ENCODE data around the gene NEURL2. TPM values are rescaled to one million over a fixed set of nuclear protein-coding genes. Genes with fewer than 3 reads are reported as not detected.
A peak's percentile ranks its signal among the peaks of the same experiment; 100 is the strongest.

NEURL2 gene
- total and polyA plus RNA-seq, 2 experiments from 2014 or later: 4.6 to 10.9 TPM

DNA sequence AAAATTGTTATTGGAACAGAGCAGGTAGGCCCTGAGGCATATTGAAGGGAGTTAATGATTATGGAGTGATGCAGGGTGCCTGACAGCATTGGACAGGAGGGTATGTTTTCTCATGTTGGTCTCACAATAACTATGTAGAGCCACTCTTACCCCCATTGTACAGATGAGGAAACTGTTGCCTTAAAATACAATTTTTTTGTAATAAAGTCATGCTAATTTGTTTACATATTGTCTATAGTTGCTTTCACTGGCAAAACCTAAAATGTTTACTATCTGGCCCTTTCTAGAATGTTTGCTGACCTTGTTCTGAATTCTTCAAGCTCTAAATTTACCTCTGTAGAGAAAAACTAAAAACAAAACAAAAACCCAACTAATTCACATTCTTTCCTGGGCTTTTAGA is 39.5 kb downstream of the NEURL2 start:
- Mint-ChIP-seq H3K9me3 (no peaks in the 10 kb centered on the region), H3K27me3 (ENCODE audit: insufficient read depth, low read depth, poor library complexity) (peaks cover 12% of the 10 kb centered on the region), H3K36me3 (ENCODE audit: low read depth) (peaks cover 32% of the 10 kb centered on the region), H3K27ac (no peak overlapping the region), H3K4me1 (peaks cover 41% of the 10 kb centered on the region), H3K4me3 (no peak overlapping the region)
- Histone ChIP-seq H4K20me1 (replicated peaks; ENCODE audit: insufficient read depth) (no peaks in the 10 kb centered on the region), H3K27me3 (ENCODE audit: insufficient read depth) (no peaks in the 10 kb centered on the region), H3F3A (replicated peaks; ENCODE audit: low read depth) (no peaks in the 10 kb centered on the region; the same call in 1 of the 2 replicates), H2AFZ (no peak overlapping the region), H3K9me2 (ENCODE audit: insufficient read depth) (no peaks in the 10 kb centered on the region), H3K79me2 (replicated peaks; ENCODE audit: insufficient read depth) (peaks cover 32% of the 10 kb centered on the region), H3K4me1 (ENCODE audit: insufficient read depth) (peaks cover 35% of the 10 kb centered on the region), H3K4me3 (no peak overlapping the region), H3K36me3 (ENCODE audit: insufficient read depth) (peaks cover 6% of the 10 kb centered on the region; the same call in 1 of the 2 replicates), H3K27ac (ENCODE audit: low read depth) (peak overlapping the region; percentile 75; the same call in 1 of the 2 replicates), H3K4me2 (peak overlapping the region; percentile 40; the same call in 1 of the 2 replicates)
- ATAC-seq: no peak
- no peak for DNase-seq (ENCODE audit: low spot score)
- TF ChIP-seq, protein P1, sequence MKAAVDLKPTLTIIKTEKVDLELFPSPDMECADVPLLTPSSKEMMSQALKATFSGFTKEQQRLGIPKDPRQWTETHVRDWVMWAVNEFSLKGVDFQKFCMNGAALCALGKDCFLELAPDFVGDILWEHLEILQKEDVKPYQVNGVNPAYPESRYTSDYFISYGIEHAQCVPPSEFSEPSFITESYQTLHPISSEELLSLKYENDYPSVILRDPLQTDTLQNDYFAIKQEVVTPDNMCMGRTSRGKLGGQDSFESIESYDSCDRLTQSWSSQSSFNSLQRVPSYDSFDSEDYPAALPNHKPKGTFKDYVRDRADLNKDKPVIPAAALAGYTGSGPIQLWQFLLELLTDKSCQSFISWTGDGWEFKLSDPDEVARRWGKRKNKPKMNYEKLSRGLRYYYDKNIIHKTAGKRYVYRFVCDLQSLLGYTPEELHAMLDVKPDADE (IDR thresholded peaks at IDR 0.05): no peak

DNA sequence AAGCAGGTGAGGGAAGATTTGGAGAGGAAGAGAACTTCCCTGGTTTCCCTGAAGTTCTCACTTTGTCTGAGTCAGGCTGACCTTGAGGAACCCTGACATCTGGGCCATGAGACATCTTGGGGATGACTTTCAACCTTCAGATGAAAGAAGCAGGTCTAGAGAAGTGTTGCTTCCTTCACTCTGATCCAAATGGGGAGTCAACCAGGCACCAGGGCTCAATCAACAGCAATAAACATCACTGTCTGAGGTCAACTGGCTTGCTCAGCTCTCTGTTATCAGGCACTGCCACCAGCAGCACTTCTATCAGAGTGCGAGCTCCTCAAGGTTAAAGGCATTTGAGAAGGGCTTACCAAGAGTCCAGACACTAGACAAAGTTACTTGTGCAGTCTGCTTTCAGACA is 40.1 kb downstream of the NEURL2 start:
- Histone ChIP-seq H2AFZ (no peak overlapping the region), H3K4me2 (no peak overlapping the region), H3K4me3 (no peak overlapping the region), H3K27ac (ENCODE audit: low read depth) (no peak overlapping the region), H3K4me1 (ENCODE audit: insufficient read depth) (peaks cover 32% of the 10 kb centered on the region), H3K27me3 (ENCODE audit: insufficient read depth) (no peaks in the 10 kb centered on the region), H3K36me3 (ENCODE audit: insufficient read depth) (peaks cover 10% of the 10 kb centered on the region; the same call in 1 of the 2 replicates), H3F3A (replicated peaks; ENCODE audit: low read depth) (no peaks in the 10 kb centered on the region; the same call in 1 of the 2 replicates), H3K79me2 (replicated peaks; ENCODE audit: insufficient read depth) (peaks cover 26% of the 10 kb centered on the region), H3K9me2 (ENCODE audit: insufficient read depth) (no peaks in the 10 kb centered on the region), H4K20me1 (replicated peaks; ENCODE audit: insufficient read depth) (no peaks in the 10 kb centered on the region)
- ATAC-seq (no peak), DNase-seq (ENCODE audit: low spot score) (no peak)
- H3K4me3 Mint-ChIP-seq: no peak overlapping the region
- peaks cover 38% of the 10 kb centered on the region for H3K4me1 Mint-ChIP-seq
- peaks cover 36% of the 10 kb centered on the region for H3K36me3 Mint-ChIP-seq (ENCODE audit: low read depth)
- no peaks in the 10 kb centered on the region for H3K9me3 Mint-ChIP-seq
- H3K27ac Mint-ChIP-seq: no peak overlapping the region; the same call in 1 of the 2 replicates
- H3K27me3 Mint-ChIP-seq (ENCODE audit: insufficient read depth, low read depth, poor library complexity): peaks cover 12% of the 10 kb centered on the region
- TF ChIP-seq EZH2phosphoT487 (IDR thresholded peaks at IDR 0.05; ENCODE audit: unreplicated experiment) (no peak), STAT1 (IDR thresholded peaks at IDR 0.05; ENCODE audit: unreplicated experiment) (no peak), POLR2AphosphoS5 (IDR thresholded peaks at IDR 0.05; ENCODE audit: low read depth) (no peak), ZNF114 (CRISPR knock-in tag; IDR thresholded peaks at IDR 0.05) (no peak), EZH2 (IDR thresholded peaks at IDR 0.05; ENCODE audit: low read depth, unreplicated experiment) (no peak), ZNF331 (CRISPR knock-in tag; IDR thresholded peaks at IDR 0.05; ENCODE audit: low read depth) (no peak), NANOG (IDR thresholded peaks at IDR 0.05; ENCODE audit: borderline replicate concordance) (no peak), CREB1 (CRISPR knock-in tag; IDR thresholded peaks at IDR 0.05; ENCODE audit: low read depth) (no peak), JUNB (IDR thresholded peaks at IDR 0.05; ENCODE audit: unreplicated experiment) (no peak)
- TF ChIP-seq, protein P2, sequence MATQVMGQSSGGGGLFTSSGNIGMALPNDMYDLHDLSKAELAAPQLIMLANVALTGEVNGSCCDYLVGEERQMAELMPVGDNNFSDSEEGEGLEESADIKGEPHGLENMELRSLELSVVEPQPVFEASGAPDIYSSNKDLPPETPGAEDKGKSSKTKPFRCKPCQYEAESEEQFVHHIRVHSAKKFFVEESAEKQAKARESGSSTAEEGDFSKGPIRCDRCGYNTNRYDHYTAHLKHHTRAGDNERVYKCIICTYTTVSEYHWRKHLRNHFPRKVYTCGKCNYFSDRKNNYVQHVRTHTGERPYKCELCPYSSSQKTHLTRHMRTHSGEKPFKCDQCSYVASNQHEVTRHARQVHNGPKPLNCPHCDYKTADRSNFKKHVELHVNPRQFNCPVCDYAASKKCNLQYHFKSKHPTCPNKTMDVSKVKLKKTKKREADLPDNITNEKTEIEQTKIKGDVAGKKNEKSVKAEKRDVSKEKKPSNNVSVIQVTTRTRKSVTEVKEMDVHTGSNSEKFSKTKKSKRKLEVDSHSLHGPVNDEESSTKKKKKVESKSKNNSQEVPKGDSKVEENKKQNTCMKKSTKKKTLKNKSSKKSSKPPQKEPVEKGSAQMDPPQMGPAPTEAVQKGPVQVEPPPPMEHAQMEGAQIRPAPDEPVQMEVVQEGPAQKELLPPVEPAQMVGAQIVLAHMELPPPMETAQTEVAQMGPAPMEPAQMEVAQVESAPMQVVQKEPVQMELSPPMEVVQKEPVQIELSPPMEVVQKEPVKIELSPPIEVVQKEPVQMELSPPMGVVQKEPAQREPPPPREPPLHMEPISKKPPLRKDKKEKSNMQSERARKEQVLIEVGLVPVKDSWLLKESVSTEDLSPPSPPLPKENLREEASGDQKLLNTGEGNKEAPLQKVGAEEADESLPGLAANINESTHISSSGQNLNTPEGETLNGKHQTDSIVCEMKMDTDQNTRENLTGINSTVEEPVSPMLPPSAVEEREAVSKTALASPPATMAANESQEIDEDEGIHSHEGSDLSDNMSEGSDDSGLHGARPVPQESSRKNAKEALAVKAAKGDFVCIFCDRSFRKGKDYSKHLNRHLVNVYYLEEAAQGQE (IDR thresholded peaks at IDR 0.05; ENCODE audit: unreplicated experiment): no peak
- TF ChIP-seq, protein P3, sequence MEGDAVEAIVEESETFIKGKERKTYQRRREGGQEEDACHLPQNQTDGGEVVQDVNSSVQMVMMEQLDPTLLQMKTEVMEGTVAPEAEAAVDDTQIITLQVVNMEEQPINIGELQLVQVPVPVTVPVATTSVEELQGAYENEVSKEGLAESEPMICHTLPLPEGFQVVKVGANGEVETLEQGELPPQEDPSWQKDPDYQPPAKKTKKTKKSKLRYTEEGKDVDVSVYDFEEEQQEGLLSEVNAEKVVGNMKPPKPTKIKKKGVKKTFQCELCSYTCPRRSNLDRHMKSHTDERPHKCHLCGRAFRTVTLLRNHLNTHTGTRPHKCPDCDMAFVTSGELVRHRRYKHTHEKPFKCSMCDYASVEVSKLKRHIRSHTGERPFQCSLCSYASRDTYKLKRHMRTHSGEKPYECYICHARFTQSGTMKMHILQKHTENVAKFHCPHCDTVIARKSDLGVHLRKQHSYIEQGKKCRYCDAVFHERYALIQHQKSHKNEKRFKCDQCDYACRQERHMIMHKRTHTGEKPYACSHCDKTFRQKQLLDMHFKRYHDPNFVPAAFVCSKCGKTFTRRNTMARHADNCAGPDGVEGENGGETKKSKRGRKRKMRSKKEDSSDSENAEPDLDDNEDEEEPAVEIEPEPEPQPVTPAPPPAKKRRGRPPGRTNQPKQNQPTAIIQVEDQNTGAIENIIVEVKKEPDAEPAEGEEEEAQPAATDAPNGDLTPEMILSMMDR (conservative IDR thresholded peaks at IDR 0.05; ENCODE audit: low read depth in 2 of 2): no peak
- TF ChIP-seq, protein P1 (IDR thresholded peaks at IDR 0.05): no peak

Data from GM23338 (cell line).